WTC11 (cell line): ENCODE measurements around the gene WDCP.

ENCODE experiments used
- CBFB ChIP-seq: sonication (generic); formaldehyde crosslinking; IDR thresholded peaks from 2 replicates; pipeline ENCODE4 v1.8.1; 2022; ENCODE audit warnings: mild to moderate bottlenecking, low read depth, missing genetic modification reagents
- CREB1 ChIP-seq: sonication (generic); formaldehyde crosslinking; IDR thresholded peaks from 2 replicates; pipeline ENCODE4 v1.8.0; 2023; ENCODE audit warnings: mild to moderate bottlenecking, missing genetic modification reagents
- ESRRA ChIP-seq: sonication (generic); formaldehyde crosslinking; IDR thresholded peaks from 2 replicates; pipeline ENCODE4 v1.8.1; 2022; ENCODE audit warnings: mild to moderate bottlenecking, missing genetic modification reagents, borderline replicate concordance
- IRF2 ChIP-seq: sonication (generic); formaldehyde crosslinking; IDR thresholded peaks from 2 replicates; pipeline ENCODE4 v1.8.0; 2022; ENCODE audit warnings: low read depth, missing genetic modification reagents, borderline replicate concordance
- TEAD1 ChIP-seq: sonication (generic); formaldehyde crosslinking; IDR thresholded peaks from 2 replicates; pipeline ENCODE4 v1.8.0; 2022; ENCODE audit warnings: mild to moderate bottlenecking, missing genetic modification reagents
- ZNF263 ChIP-seq: sonication (generic); formaldehyde crosslinking; IDR thresholded peaks from 2 replicates; pipeline ENCODE4 v1.8.1; 2022; ENCODE audit warnings: low read depth, mild to moderate bottlenecking, moderate library complexity, missing genetic modification reagents
- TF ChIP-seq, protein P1 (sequence below): fragments of 200-600 bp; IDR thresholded peaks from 2 replicates; pipeline ENCODE4 v1.8.0; 2022; ENCODE audit warnings: antibody characterized with exemption
- TF ChIP-seq, protein P2 (sequence below): sonication (generic); formaldehyde crosslinking; IDR thresholded peaks from 2 replicates; pipeline ENCODE4 v1.8.1; 2023; ENCODE audit warnings: mild to moderate bottlenecking, missing genetic modification reagents
- TF ChIP-seq, protein P3 (sequence below): sonication (generic); formaldehyde crosslinking; IDR thresholded peaks from 2 replicates; pipeline ENCODE4 v1.8.1; 2023; ENCODE audit warnings: mild to moderate bottlenecking, missing genetic modification reagents, moderate library complexity
- TF ChIP-seq, protein P4 (sequence below): sonication (generic); formaldehyde crosslinking; conservative IDR thresholded peaks from 2 replicates; pipeline ENCODE4 v1.8.1; 2022; ENCODE audit warnings: mild to moderate bottlenecking, missing genetic modification reagents

DNA sequence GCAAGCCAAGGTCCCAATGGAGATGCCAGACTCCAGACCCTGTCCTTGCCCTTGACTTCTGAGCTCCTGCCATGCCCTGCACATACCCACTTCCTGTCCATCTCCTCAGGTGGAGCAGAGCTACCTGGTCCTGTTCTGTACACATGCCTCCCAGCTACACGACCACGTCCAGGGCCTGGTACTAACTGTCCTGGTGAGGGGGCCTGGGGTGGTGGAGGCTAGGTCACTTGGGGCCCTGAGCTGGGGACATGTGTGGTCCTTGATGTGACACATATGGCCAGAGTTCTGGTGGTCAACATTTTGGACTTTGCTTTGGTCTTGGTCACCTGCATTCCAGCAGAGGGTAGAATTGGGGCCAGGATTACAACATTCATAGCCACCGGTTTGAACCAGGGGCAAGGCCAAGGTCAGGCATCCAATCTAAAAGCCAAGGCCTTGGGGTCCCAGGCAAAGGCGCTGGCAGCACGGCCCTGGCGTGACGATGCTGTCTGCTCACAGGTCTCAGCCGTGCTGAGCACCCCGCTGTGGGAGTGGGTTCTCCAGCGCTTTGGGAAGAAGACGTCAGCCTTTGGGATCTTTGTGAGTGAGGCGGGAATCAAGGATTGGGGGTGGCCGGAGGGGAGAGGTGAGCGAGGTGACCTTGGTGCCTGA, 24.7 kb downstream of the WDCP start:
- TF ChIP-seq, protein P1, sequence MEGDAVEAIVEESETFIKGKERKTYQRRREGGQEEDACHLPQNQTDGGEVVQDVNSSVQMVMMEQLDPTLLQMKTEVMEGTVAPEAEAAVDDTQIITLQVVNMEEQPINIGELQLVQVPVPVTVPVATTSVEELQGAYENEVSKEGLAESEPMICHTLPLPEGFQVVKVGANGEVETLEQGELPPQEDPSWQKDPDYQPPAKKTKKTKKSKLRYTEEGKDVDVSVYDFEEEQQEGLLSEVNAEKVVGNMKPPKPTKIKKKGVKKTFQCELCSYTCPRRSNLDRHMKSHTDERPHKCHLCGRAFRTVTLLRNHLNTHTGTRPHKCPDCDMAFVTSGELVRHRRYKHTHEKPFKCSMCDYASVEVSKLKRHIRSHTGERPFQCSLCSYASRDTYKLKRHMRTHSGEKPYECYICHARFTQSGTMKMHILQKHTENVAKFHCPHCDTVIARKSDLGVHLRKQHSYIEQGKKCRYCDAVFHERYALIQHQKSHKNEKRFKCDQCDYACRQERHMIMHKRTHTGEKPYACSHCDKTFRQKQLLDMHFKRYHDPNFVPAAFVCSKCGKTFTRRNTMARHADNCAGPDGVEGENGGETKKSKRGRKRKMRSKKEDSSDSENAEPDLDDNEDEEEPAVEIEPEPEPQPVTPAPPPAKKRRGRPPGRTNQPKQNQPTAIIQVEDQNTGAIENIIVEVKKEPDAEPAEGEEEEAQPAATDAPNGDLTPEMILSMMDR: no peak
- no peak for TF ChIP-seq ZNF263 (CRISPR knock-in tag)
- no peak for TF ChIP-seq ESRRA (CRISPR knock-in tag)
- TF ChIP-seq CBFB (CRISPR knock-in tag): no peak
- TF ChIP-seq, protein P2, sequence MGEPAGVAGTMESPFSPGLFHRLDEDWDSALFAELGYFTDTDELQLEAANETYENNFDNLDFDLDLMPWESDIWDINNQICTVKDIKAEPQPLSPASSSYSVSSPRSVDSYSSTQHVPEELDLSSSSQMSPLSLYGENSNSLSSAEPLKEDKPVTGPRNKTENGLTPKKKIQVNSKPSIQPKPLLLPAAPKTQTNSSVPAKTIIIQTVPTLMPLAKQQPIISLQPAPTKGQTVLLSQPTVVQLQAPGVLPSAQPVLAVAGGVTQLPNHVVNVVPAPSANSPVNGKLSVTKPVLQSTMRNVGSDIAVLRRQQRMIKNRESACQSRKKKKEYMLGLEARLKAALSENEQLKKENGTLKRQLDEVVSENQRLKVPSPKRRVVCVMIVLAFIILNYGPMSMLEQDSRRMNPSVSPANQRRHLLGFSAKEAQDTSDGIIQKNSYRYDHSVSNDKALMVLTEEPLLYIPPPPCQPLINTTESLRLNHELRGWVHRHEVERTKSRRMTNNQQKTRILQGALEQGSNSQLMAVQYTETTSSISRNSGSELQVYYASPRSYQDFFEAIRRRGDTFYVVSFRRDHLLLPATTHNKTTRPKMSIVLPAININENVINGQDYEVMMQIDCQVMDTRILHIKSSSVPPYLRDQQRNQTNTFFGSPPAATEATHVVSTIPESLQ (CRISPR knock-in tag): no peak
- TF ChIP-seq TEAD1 (CRISPR knock-in tag): no peak
- TF ChIP-seq CREB1 (CRISPR knock-in tag): no peak
- TF ChIP-seq, protein P3, sequence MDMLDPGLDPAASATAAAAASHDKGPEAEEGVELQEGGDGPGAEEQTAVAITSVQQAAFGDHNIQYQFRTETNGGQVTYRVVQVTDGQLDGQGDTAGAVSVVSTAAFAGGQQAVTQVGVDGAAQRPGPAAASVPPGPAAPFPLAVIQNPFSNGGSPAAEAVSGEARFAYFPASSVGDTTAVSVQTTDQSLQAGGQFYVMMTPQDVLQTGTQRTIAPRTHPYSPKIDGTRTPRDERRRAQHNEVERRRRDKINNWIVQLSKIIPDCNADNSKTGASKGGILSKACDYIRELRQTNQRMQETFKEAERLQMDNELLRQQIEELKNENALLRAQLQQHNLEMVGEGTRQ (CRISPR knock-in tag): no peak
- TF ChIP-seq IRF2 (CRISPR knock-in tag): no peak
- TF ChIP-seq, protein P4, sequence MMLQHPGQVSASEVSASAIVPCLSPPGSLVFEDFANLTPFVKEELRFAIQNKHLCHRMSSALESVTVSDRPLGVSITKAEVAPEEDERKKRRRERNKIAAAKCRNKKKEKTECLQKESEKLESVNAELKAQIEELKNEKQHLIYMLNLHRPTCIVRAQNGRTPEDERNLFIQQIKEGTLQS (CRISPR knock-in tag): no peak
